Effector memory CD8-positive, alpha-beta T cell (primary cell): ENCODE measurements around the gene UBE3A.

Source experiments
- ATAC-seq: fragments of 150-1000 bp; cut with Tn5 transposase; replicated peaks from 2 replicates; pipeline ENCODE4 v1.10.0; 2021; ENCODE audit warnings: mild to moderate bottlenecking, moderate library complexity
- DNase-seq, 3 experiments: peaks; one replicate each; pipeline ENCODE4 v3.0.0; 2021
- H3K27ac Mint-ChIP-seq, 2 donors: one replicate each; pipeline ENCODE4 v1.8.0; 2022; ENCODE audit warnings: mild to moderate bottlenecking in 2 of 2, mixed read lengths in 2 of 2, moderate library complexity in 2 of 2
- H3K27me3 Mint-ChIP-seq, 2 donors: one replicate each; pipeline ENCODE4 v1.8.0; 2022; ENCODE audit warnings: mixed read lengths in 2 of 2
- H3K36me3 Mint-ChIP-seq: one replicate; pipeline ENCODE4 v1.8.0; 2022; ENCODE audit warnings: mild to moderate bottlenecking, moderate library complexity, mixed read lengths; ENCODE audit not compliant: insufficient read depth
- H3K4me1 Mint-ChIP-seq, 2 donors: one replicate each; pipeline ENCODE4 v1.8.0; 2022; ENCODE audit warnings: low read depth in 2 of 2, mixed read lengths in 2 of 2
- H3K4me3 Mint-ChIP-seq, 2 donors: one replicate each; pipeline ENCODE4 v1.8.0; 2022; ENCODE audit warnings: mild to moderate bottlenecking in 2 of 2, mixed read lengths in 2 of 2, moderate library complexity in 2 of 2
- H3K9me3 Mint-ChIP-seq, 2 donors: one replicate each; pipeline ENCODE4 v1.8.0; 2022; ENCODE audit warnings: mixed read lengths in 2 of 2

UBE3A gene

DNA sequence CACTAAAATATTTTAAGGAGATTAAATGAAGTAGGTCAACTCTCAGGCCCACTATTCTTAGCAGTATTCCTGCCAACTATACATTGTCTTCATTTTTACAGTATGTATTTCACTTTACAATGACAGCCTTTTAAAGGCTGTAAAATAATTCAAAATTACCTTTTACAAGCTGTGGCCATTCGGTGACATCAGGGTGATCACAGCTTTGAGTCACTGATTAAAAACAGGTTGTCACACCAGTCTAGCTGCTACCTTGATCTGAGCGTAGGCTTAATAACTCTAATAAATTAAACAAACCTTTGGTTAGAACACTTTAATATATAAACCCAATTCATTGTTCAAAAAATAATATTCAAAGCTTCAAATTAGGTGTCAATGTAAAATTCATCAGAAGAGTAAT lies 29.9 kb downstream of the UBE3A start:
- Mint-ChIP-seq H3K4me1 (peaks cover 28 to 51% of the 10 kb centered on the region in 2 donors), H3K4me3 (no peak overlapping the region), H3K36me3 (peaks cover 11% of the 10 kb centered on the region), H3K9me3 (no peaks in the 10 kb centered on the region), H3K27me3 (no peaks in the 10 kb centered on the region), H3K27ac (no peak overlapping the region)
- DNase-seq (no peak), ATAC-seq (no peak)

DNA sequence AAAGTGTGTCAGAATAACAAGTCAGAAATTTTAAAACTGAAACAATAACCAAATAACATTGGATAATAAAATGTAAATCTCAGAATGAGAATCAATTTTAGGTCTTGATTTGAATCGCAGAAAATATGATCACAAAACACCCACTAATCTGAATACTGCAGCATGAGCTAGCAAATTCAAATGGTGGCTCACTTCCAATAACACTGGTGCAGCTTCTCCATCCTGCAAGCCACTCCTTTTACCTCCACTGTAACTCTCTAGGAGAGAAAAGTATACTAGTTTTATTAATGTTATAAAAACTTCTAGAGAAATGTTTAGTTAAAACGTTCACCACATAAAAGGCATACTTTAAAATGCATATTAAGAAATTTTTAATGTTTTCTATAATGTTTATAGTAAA lies 30.4 kb downstream of the UBE3A start:
- Mint-ChIP-seq H3K4me1 (peaks cover 23 to 49% of the 10 kb centered on the region in 2 donors), H3K4me3 (no peak overlapping the region), H3K27ac (no peak overlapping the region), H3K27me3 (no peaks in the 10 kb centered on the region), H3K9me3 (no peaks in the 10 kb centered on the region), H3K36me3 (peaks cover 14% of the 10 kb centered on the region)
- ATAC-seq (no peak), DNase-seq (no peak)

DNA sequence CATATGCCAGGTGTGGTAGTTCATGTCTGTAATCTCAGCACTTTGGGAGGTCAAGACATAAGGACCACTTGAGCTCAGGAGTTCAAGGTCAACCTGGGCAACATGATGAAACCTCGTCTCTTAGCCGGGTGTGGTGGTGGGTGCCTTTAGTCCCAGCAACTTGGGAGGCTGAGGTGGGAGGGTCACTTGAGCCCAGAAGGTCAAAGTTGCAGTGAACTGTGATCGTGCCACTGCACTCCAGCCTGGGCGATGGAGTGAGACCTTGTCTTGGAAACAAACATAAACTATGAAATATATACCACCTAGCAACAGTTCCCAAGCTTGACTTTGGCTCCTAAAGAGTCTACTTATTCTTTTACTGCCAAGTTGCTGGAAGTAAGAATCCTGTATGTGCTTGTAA lies 30.9 kb downstream of the UBE3A start:
- Mint-ChIP-seq H3K27ac (no peak overlapping the region), H3K27me3 (no peaks in the 10 kb centered on the region), H3K4me3 (no peak overlapping the region), H3K9me3 (no peaks in the 10 kb centered on the region), H3K4me1 (peaks cover 20 to 45% of the 10 kb centered on the region in 2 donors), H3K36me3 (peaks cover 15% of the 10 kb centered on the region)
- ATAC-seq (no peak), DNase-seq (no peak)

DNA sequence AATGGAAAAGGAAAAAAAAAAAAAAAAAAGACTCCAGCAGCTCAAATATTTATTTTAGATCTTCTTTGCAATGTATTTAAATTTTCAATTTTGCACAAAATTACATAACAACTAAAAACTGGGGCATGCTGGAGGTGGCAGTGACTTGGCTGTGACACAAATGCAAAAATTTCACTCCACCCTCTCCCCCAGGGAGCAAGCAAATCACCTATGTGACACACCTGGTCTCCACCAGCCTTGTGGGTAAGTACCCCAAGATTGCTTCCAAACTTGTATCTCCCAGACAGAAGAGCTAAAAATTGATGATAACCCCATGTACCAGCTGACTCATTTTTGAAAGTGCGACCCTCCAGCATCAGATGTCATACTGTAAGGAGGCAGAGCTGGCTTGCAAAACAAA lies 32.0 kb downstream of the UBE3A start:
- ATAC-seq = no peak
- H3K4me1 Mint-ChIP-seq = peaks cover 20 to 42% of the 10 kb centered on the region in 2 donors
- H3K27me3 Mint-ChIP-seq = no peaks in the 10 kb centered on the region
- H3K9me3 Mint-ChIP-seq = no peaks in the 10 kb centered on the region
- H3K36me3 Mint-ChIP-seq = peaks cover 18% of the 10 kb centered on the region
- H3K27ac Mint-ChIP-seq = peak overlapping the region in 1 of 2 donors; percentile 91
- H3K4me3 Mint-ChIP-seq = no peak overlapping the region
- DNase-seq = no peak

DNA sequence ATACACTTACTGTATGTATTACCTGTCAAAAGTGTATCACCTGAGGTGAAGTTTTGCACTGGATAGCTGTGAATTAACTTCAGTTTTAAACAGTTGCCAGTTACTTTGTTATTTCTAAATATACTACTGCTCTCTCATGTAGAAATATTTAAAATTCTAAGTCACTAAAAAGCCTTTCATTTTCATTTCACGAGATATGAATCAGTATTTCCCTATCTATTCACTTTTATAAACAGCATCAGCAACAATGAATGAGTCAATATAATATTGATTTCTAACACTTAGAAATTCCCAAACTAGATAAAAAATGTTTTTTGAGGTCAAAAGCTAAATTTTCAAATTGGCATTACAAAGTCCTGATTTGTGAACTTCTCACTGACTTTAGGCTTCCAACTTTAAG lies 32.6 kb downstream of the UBE3A start:
- no peaks in the 10 kb centered on the region for H3K27me3 Mint-ChIP-seq
- DNase-seq = no peak
- ATAC-seq = no peak
- H3K9me3 Mint-ChIP-seq = no peaks in the 10 kb centered on the region
- peaks cover 18% of the 10 kb centered on the region for H3K36me3 Mint-ChIP-seq
- peak overlapping the region in 1 of 2 donors; percentile 91 for H3K27ac Mint-ChIP-seq
- H3K4me3 Mint-ChIP-seq = no peak overlapping the region
- H3K4me1 Mint-ChIP-seq = peaks cover 16 to 40% of the 10 kb centered on the region in 2 donors

DNA sequence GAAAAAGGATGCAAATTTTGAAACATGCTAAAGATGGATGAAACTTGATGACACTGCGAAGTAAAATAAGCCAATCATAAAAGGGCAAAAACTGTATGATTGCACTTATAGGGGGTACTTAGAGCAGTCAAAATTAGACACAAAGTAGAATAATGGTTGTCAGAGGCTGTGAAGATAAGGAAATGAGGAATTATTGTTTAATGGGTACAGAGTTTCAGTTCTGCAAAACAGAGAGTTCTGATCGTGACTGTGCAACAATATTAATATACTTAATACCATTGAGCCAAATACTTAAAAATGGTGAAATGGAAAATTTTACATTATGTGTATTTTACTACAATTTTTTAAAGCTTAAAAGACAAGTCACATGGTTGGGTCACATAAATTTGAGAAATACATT lies 35.1 kb downstream of the UBE3A start:
- ATAC-seq (no peak), DNase-seq (no peak)
- no peaks in the 10 kb centered on the region for H3K27me3 Mint-ChIP-seq
- no peak overlapping the region for H3K27ac Mint-ChIP-seq
- peaks cover 26% of the 10 kb centered on the region for H3K36me3 Mint-ChIP-seq
- H3K9me3 Mint-ChIP-seq = no peaks in the 10 kb centered on the region
- peaks cover 9 to 30% of the 10 kb centered on the region in 2 donors for H3K4me1 Mint-ChIP-seq
- H3K4me3 Mint-ChIP-seq = no peak overlapping the region

DNA sequence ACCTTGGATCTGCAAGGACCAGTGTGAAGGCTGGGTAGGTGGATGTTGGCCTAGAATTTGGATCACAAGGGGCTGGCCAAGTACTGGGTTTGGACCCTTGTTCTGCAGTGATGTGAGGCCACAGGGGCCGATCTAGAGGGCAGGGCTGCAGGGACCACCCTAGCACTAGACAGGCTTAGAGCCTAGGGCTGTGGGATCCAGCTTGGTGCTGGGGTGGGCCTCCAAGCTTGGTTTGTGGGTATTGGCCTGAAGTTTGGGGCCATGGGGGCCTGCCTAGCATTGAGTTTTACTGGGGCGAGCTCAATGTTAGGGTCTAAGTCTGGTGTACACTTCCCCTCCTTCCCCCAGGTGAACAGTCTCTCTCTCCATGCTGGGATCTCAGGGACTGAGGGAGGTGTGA lies 36.5 kb downstream of the UBE3A start:
- H3K4me3 Mint-ChIP-seq = no peak overlapping the region

DNA sequence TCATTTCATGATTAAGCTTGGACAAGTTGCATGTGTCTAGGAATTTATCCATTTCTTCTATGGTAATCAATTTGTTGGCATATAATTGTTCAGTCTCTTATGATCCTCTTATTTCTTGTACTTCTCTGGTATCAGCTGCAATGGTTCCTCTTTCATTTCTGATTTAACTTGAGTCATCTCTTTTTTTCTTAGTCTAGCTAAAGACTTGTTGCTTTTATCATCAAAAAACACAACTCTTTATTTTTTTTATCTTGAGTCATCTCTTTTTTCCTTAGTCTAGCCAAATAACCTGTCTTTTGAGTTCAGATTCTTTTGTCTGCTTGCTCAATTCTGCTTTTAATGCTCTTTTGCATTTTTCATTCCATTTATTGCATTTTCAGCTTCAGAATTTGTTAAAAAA lies 37.3 kb downstream of the UBE3A start:
- DNase-seq (no peak), ATAC-seq (no peak)
- Mint-ChIP-seq H3K4me3 (no peak overlapping the region), H3K27me3 (no peaks in the 10 kb centered on the region), H3K9me3 (no peaks in the 10 kb centered on the region), H3K4me1 (peaks cover 11 to 33% of the 10 kb centered on the region in 2 donors), H3K27ac (peak overlapping the region; percentile 12 to 23), H3K36me3 (peaks cover 20% of the 10 kb centered on the region)

More for the DNA sequence above, 36.5 kb downstream of the UBE3A start:
- Mint-ChIP-seq H3K9me3 (no peaks in the 10 kb centered on the region), H3K4me1 (peaks cover 16 to 38% of the 10 kb centered on the region in 2 donors), H3K27me3 (no peaks in the 10 kb centered on the region), H3K27ac (no peak overlapping the region), H3K36me3 (peaks cover 26% of the 10 kb centered on the region)
- no peak for DNase-seq
- no peak for ATAC-seq

DNA sequence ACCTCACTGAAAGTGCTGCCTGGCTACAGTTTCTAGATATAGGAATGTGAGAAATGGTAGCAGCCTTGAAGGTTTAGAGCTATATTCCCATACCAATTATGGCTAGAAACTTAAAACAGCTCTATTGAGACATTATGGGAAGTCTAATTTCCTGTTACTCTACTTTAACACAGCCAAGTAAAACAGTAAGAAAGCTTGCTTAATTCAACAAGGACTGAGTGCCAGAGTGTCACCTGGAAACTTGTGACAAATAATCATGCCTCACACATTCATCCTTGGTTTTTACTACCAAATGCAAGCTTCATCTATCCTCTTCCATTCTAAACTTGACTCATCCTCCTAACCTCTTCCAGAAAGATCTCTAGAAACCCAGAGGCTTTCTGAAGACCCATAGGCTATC lies 41.7 kb downstream of the UBE3A start:
- peaks cover 17 to 41% of the 10 kb centered on the region in 2 donors for H3K4me1 Mint-ChIP-seq
- no peaks in the 10 kb centered on the region for H3K27me3 Mint-ChIP-seq
- no peaks in the 10 kb centered on the region for H3K9me3 Mint-ChIP-seq
- peak overlapping the region; percentile 2 to 60 for H3K27ac Mint-ChIP-seq
- peaks cover 12% of the 10 kb centered on the region for H3K36me3 Mint-ChIP-seq
- H3K4me3 Mint-ChIP-seq = no peak overlapping the region
- no peak for DNase-seq
- no peak for ATAC-seq

DNA sequence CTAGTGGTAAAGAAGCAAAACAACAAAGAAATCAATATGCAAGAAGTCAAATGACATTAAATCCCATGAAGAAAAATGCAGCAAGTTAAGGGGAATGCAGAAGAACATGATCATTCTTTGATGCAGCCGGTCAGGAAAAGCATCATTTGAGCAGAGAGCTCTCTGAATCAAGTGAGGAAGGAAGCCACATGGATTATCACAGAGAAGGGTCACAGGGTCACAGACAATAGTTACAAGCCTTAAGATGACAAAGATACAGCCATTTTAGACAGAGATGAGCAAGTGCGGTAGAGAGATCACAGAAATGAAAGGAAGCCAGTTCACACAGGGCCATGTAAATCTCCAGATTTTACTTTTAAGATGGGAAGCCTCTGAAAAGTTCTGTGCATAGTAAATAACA lies 43.9 kb downstream of the UBE3A start:
- no peak for DNase-seq
- Mint-ChIP-seq H3K27ac (peak overlapping the region in 1 of 2 donors; percentile 27), H3K4me3 (no peak overlapping the region), H3K9me3 (no peaks in the 10 kb centered on the region), H3K36me3 (peaks cover 18% of the 10 kb centered on the region), H3K4me1 (peaks cover 20 to 44% of the 10 kb centered on the region in 2 donors), H3K27me3 (no peaks in the 10 kb centered on the region)
- ATAC-seq = no peak

DNA sequence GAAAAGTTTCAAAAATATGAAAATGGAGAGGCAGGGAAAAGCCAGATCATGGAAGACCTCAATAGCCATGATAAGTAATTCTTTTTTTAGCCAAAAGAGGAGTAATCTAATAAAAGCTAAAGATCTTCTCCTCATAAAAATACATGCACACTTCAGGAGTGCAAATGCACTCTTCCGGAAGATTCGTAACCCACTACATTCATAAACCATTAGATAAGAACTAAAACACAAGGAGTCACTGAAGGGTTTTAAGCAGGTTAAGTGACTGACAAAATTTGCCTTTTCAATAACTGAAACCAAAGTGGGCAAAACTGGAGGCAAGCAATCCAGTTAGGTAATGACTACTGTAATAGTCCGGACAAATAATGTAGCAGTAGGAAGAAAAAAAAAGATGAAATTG lies 46.0 kb downstream of the UBE3A start:
- no peak overlapping the region for H3K4me3 Mint-ChIP-seq
- H3K27ac Mint-ChIP-seq = no peak overlapping the region
- no peaks in the 10 kb centered on the region for H3K9me3 Mint-ChIP-seq
- no peaks in the 10 kb centered on the region for H3K27me3 Mint-ChIP-seq
- H3K36me3 Mint-ChIP-seq = peaks cover 13% of the 10 kb centered on the region
- ATAC-seq (no peak), DNase-seq (no peak)
- peaks cover 31 to 58% of the 10 kb centered on the region in 2 donors for H3K4me1 Mint-ChIP-seq

DNA sequence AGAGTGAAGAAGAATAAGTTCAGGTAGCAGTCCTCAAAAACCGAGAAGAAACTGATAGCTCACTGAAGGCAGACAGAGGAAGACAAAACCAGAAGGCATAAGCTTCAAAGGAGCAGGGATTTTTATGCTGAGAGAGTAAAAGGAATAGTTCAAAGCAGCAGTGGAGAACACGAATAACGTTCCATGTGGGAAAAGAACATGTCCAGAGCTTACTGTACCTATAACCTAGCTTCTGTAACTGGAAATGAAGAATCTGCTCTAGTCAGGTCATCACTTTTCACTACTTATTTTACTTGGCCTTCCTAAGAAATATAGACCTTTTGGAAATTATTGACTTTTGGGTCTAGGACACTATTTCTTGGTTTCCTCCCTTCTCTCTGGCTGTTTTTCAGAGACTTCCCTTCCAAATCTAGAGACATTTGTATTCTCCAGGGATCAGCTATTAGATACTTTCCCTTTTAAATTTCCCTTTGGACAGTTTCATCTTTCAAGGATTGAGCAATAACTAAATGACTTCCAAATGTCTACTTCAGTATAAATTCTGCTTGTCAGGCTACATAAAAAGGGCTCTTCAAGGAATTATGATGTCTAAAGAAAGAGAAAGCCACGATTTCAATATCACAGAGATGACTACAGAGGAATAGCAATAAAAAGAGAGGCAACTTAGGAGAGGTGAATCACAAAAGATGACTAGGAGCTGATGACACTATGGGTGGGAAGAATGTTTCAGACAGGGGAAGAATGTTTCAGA lies 46.7 kb downstream of the UBE3A start:
- H3K4me3 Mint-ChIP-seq = no peak overlapping the region
- H3K27ac Mint-ChIP-seq = no peak overlapping the region
- H3K4me1 Mint-ChIP-seq = peaks cover 26 to 51% of the 10 kb centered on the region in 2 donors
- no peaks in the 10 kb centered on the region for H3K9me3 Mint-ChIP-seq
- DNase-seq (no peak), ATAC-seq (no peak)
- H3K36me3 Mint-ChIP-seq = peaks cover 13% of the 10 kb centered on the region
- no peaks in the 10 kb centered on the region for H3K27me3 Mint-ChIP-seq

DNA sequence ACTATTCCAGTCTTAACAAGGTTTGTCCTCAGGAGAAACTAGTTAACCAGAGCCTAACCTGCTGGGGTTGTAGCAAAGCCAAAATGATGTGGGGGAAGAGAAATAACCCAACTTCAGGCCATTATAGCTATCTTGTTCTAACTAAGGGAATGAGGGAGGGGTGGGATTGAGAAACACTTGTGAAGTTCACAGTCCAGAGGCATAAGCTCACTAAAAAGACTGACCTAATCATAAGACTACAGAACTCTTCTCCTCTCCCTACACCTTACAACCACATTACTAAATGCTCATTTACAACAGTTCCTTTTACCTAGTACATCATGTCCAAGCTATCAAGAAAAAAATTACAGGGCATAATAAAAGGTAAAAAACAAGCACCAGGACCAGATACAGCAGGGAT lies 52.8 kb downstream of the UBE3A start:
- no peak overlapping the region for H3K4me3 Mint-ChIP-seq

DNA sequence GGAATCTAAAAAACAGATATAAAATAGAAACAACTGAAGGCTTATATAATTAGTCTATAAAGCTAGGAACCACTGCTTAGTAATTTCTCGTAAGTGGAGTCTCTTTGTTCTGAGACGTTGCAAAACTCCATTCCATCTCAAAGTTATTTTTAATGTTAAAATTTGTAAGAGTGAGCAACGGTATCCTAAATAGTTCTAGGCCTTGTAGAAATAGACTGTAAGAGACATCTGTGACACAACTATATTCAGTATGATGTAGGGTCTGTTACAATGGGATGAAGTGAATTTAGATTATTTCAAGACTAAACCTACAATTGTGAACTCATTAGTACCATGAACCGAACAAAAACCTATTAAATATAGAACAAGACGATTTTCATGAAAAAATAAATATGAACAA lies 57.2 kb downstream of the UBE3A start:
- Mint-ChIP-seq H3K9me3 (no peaks in the 10 kb centered on the region), H3K36me3 (peaks cover 23% of the 10 kb centered on the region), H3K4me3 (no peak overlapping the region), H3K4me1 (peaks cover 17 to 55% of the 10 kb centered on the region in 2 donors), H3K27me3 (no peaks in the 10 kb centered on the region), H3K27ac (no peak overlapping the region)
- DNase-seq (no peak), ATAC-seq (no peak)

More for the DNA sequence above, 52.8 kb downstream of the UBE3A start:
- Mint-ChIP-seq H3K27me3 (no peaks in the 10 kb centered on the region), H3K4me1 (peaks cover 36 to 58% of the 10 kb centered on the region in 2 donors), H3K9me3 (no peaks in the 10 kb centered on the region), H3K36me3 (peaks cover 32% of the 10 kb centered on the region), H3K27ac (no peak overlapping the region)
- no peak for DNase-seq
- no peak for ATAC-seq
